GDM1 (cell line): ENCODE results near the gene CEP89.
"Not testable (repeated sequence)": the region's sequence is repeated elsewhere in the genome, so short reads cannot be mapped to it uniquely, and the experiment has no call there.

Source experiments
- DNase-seq: peaks from one replicate; lab custom pipeline; 2025; lab: John Stamatoyannopoulos, UW

The CEP89 gene

DNA sequence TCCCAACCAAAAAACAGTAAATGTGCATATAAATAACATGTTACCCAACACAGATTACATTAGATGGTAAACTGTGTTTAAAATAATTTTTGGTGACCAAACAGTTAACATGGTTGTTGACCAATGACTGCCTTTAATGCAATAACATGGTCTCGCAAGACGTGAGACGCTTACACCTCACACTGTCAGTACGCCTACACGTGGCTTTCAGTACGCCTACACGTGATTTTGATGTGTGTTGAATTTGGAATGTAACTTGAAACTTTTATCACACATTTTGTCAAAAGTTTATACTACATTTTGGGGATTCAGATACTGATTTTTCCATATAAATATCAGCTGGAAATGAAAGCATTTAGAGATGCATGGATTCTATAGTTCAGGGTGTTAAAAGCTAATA lies 134.2 kb downstream of the CEP89 start:
- DNase-seq = no peak

DNA sequence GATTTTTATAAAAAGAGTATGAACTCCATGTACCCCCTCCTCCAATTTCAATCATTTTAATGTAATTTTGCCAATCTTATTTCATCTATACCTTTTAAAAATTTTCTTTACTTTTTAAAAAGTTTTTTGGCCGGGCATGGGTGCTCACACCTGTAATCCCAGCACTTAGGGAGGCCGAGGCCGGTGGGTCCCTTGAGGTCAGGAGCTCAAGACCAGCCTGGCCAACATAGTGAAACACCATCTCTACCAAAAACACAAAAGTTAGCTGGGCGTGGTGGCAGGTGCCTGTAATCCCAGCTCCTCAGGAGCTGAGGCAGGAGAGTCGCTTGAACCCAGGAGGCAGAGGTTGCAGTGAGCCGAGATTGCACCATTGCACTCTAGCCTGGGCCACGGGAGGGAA lies 138.4 kb downstream of the CEP89 start:
- not testable (repeated sequence) for DNase-seq

DNA sequence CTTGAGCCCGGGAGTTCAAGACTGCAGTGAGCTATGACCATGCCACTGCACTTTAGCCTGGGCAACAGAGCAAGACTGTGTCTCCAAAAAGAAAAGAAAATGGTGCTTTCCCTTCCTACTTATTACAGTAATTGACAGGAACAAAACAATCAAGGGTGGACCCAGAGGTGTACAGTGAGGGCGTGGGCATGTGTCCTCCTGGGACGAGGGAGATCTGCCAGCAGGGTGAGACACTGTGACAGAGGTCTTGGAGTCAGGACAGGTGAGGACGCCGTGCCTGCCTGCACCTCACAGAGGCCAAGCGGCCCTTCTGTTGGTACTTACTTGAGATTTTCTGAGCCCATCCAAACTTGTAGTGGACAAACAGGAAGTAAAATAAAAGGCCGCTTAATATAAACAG lies 138.9 kb downstream of the CEP89 start:
- not testable (repeated sequence) for DNase-seq

DNA sequence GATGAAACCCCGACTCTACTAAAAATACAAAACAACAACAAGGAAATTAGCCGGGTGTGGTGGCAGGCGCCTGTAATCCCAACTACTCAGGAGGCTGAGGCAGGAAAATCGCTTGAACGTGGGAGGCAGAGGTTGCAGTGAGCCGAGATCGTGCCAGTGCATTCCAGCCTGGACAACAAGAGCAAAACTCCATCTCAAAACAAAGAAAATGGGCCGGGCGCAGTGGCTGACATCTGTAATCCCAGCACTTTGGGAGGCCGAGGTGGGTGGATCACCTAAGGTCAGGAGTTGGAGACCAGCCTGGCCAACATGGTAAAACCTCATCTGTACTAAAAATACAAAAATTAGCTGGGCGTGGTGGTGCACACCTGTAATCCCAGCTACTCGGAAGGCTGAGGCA lies 139.7 kb downstream of the CEP89 start:
- DNase-seq = not testable (repeated sequence)

DNA sequence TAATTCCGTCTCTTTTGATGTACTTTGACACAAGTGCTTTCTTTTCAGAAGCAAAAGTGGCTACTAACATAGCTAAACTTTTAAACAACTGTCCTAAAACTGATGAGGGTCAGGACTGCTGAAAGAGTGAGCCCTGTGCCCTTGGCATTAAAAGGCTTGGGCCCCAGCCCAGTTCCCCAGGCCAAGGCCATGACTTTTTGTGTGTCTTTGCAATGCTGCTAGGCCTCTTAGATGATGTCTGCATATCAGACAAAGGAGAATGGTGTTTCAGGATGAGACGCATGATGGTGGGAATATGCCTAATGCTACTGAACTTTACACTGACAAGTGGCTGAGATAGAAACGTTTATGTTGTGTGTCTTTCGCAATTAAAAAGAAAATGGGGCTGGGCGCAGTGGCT lies 140.1 kb downstream of the CEP89 start:
- DNase-seq = no peak

DNA sequence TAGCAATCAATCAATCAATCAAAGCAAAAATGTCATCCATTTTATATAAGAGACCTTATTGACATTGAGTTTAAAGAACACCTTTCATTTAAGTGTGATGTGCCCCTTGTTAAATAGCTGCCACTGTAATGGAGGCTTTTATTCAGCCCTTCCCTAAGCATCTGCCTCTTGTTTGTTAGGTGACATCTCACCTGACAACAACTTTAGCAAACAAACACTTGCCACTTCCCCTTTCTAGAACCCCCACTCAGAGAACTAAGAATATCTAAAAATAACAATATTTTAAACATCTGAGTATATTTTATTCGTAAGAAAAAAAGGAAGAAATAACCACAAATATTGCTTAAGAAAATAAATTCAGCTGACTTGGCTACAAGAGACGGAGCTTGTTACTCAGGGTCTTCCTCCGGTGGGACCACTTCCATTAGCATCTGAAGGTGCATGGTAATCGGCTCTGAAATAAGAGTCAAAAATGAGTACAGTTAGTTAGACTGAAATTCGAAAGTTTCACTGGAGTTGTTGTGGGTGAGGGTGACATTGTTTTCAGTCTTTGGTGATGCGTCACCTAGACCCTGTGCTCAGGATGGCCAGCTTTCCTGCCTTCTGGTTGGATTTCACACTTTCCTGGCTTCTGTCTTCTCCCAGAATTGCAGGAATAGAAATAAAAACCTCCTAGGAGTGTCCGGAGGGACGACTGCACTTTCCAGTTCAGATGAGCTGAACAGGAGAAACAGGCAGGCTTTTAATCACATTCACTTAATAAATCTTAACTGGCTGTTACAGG lies 141.3 kb downstream of the CEP89 start:
- no peak for DNase-seq

DNA sequence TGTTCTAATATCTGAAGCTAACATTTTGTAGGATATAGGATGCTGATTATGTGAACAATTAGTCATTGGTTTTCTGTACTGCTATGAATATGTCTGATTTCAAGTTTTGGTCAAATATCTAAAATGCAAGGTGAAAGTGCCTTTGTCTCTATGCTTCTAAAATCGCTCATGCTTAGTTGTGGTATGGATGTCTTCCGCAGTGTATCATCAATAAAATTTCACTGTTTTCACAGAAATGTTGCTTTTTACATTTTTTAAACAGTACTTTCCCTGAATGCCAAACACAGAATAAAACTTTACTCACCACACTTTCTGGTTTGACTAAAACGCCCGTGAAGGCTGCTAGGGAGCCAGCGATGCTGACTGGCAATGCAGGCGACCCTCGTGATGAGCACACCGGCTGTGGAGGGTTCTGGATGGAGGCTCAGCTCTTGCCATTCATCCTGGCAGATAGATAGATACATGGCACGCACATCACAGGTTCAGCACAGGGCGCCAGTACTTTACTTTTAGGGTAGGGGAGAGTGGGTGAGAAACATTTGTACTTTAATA lies 142.3 kb downstream of the CEP89 start:
- no peak for DNase-seq

DNA sequence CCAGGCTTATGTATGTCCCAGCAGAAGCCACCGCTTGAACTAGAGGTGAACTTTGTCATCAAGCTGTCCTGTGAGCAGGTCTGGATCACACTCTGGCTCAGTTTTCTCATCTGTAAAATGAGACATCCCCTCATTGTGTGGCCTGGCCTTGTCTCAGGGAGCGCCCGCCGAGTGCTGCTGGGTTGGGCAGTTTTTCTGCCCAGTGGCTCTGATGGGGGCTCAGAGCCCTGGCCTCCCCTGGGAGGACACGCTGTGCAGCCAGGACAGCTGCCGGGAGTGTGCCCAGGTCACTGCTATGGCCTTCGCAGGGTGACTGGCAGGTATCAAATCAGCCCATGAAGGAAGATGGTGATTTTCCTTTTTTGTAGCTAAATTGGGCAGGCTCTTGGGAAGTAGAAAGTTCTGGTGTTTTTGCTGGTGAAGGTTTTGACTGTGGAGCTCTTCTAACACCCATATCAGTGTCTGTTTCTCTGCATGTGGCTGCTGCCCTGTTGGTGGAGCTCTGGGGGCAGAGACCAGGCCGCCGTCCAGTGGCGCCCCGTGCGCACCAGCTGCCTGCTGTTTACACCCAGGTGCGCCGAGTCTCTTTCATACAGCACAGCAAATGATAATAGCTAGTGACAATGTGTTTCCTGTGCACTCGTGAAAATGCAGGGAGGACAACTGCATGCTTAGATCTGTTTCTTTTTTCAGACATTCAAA lies 143.0 kb downstream of the CEP89 start:
- no peak for DNase-seq

DNA sequence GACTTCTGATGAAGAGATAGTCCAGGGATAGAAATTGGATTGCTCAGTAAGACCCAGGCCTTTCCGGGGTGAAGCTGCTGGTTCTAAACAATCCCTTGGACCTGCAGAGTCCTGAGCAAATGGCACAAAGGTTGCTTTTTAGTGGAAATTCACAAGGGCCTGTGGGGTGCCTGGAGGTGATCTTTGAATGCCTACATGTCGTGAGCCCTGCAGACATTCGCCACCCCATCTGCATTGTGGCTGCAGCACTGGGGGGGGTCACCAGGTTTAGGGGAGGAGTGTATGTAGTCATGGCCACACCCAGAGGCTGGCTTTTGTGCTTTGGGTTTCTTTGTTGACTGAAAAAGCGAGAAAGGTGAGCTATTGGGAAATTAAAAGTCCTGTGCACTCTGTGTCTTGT lies 143.6 kb downstream of the CEP89 start:
- DNase-seq = no peak
